Trophoblast cell (in vitro differentiated cells and primary cell): Measurements from ENCODE around the gene VCAN. TPM values are rescaled to one million over a fixed set of nuclear protein-coding genes. Genes with fewer than 3 reads are reported as not detected.

Source experiments
- DNase-seq, 2 donors: peaks; one replicate each; pipeline ENCODE4 v3.0.0-alpha.2; 2016
- H2AFZ ChIP-seq: 2 replicates; pipeline ENCODE4 v1.6.1; 2013; ENCODE audit warnings: low read length, moderate library complexity, mild to moderate bottlenecking; ENCODE audit not compliant: insufficient read depth, poor library complexity
- H2AK5ac ChIP-seq: 2 replicates; pipeline ENCODE4 v1.6.1; 2013; ENCODE audit warnings: mild to moderate bottlenecking, low read length
- H2BK120ac ChIP-seq: 2 replicates; pipeline ENCODE4 v1.6.1; 2013; ENCODE audit warnings: low read length, mild to moderate bottlenecking, moderate library complexity; ENCODE audit not compliant: insufficient read depth, poor library complexity
- H2BK12ac ChIP-seq: 2 replicates; pipeline ENCODE4 v1.6.1; 2013; ENCODE audit warnings: mild to moderate bottlenecking, low read length, moderate library complexity
- H2BK5ac ChIP-seq: 2 replicates; pipeline ENCODE4 v1.6.1; 2013; ENCODE audit warnings: low read length, low read depth, moderate library complexity, mild to moderate bottlenecking; ENCODE audit not compliant: poor library complexity
- H3K14ac ChIP-seq: 2 replicates; pipeline ENCODE4 v1.6.1; 2013; ENCODE audit warnings: mild to moderate bottlenecking, low read length
- H3K18ac ChIP-seq: 2 replicates; pipeline ENCODE4 v1.6.1; 2013; ENCODE audit warnings: mild to moderate bottlenecking, low read length
- H3K23ac ChIP-seq: 2 replicates; pipeline ENCODE4 v1.6.1; 2013; ENCODE audit warnings: low read length
- H3K27ac ChIP-seq: 2 replicates; pipeline ENCODE4 v1.5.1; 2013; ENCODE audit warnings: low read depth, mild to moderate bottlenecking, inconsistent platforms, low read length, moderate library complexity
- H3K27me3 ChIP-seq: 2 replicates; pipeline ENCODE4 v1.6.1; 2013; ENCODE audit warnings: inconsistent platforms, mild to moderate bottlenecking, low read length, moderate library complexity; ENCODE audit not compliant: insufficient read depth
- H3K36me3 ChIP-seq, 2 experiments: 1 replicate in 1 of 2; 2 replicates in 1 of 2; pipeline ENCODE4 v1.6.1; 2013; ENCODE audit warnings: low read length in 2 of 2, mild to moderate bottlenecking in 2 of 2, moderate library complexity in 1 of 2; ENCODE audit not compliant: insufficient read depth in 2 of 2, control insufficient read depth in 1 of 2
- H3K4ac ChIP-seq: 2 replicates; pipeline ENCODE4 v1.6.1; 2013; ENCODE audit warnings: low read depth, mild to moderate bottlenecking, low read length, moderate library complexity
- H3K4me1 ChIP-seq, 2 experiments: 1 replicate in 1 of 2; 2 replicates in 1 of 2; pipeline ENCODE4 v1.6.1; 2013; ENCODE audit warnings: low read length in 2 of 2, mild to moderate bottlenecking in 2 of 2, moderate library complexity in 1 of 2; ENCODE audit not compliant: insufficient read depth in 2 of 2, control insufficient read depth in 1 of 2
- H3K4me2 ChIP-seq: 2 replicates; pipeline ENCODE4 v1.6.1; 2013; ENCODE audit warnings: inconsistent platforms, mild to moderate bottlenecking, low read length, moderate library complexity
- H3K4me3 ChIP-seq: 2 replicates; pipeline ENCODE4 v1.5.1; 2013; ENCODE audit warnings: mild to moderate bottlenecking, low read depth, low read length, inconsistent platforms
- H3K79me1 ChIP-seq: one replicate; pipeline ENCODE4 v1.6.1; 2013; ENCODE audit warnings: low read length
- H3K79me2 ChIP-seq: 2 replicates; pipeline ENCODE4 v1.6.1; 2013; ENCODE audit warnings: low read length, mild to moderate bottlenecking; ENCODE audit not compliant: control insufficient read depth, insufficient read depth, poor library complexity
- H3K9ac ChIP-seq: 2 replicates; pipeline ENCODE4 v1.6.1; 2013; ENCODE audit warnings: mild to moderate bottlenecking, low read length
- H3K9me3 ChIP-seq: 2 replicates; pipeline ENCODE4 v1.6.1; 2013; ENCODE audit warnings: low read depth, mild to moderate bottlenecking, control low read depth, inconsistent platforms, low read length; ENCODE audit not compliant: insufficient read depth
- H4K12ac ChIP-seq: 2 replicates; pipeline ENCODE4 v1.6.1; 2013; ENCODE audit warnings: low read depth, mild to moderate bottlenecking, low read length, moderate library complexity
- H4K8ac ChIP-seq: 2 replicates; pipeline ENCODE4 v1.6.1; 2013; ENCODE audit warnings: low read depth, mild to moderate bottlenecking, low read length, moderate library complexity
- H4K91ac ChIP-seq: one replicate; pipeline ENCODE4 v1.6.1; 2013; ENCODE audit warnings: low read depth, mild to moderate bottlenecking, low read length, moderate library complexity
- WGBS: extraction: QIAGEN DNeasy Blood & Tissue Kit; methylation state at CpG from one replicate; pipeline ENCODE4 v1.1.7; 2013; ENCODE audit warnings: missing lambda C conversion rate; ENCODE audit not compliant: insufficient read length, insufficient coverage; ENCODE audit errors: extremely low coverage; 5-methylcytosine and 5-hydroxymethylcytosine counted together
- polyA plus RNA-seq: library from polyadenylated mRNA; stranded (reverse); fragments of 200-250 nt; gene quantifications from 2 replicates; pipeline ENCODE4 v1.2.3, GENCODE V29; 2013

Gene VCAN
- 6.8 and 8.0 TPM in 2 replicates for polyA plus RNA-seq

GRCh38 chr5:83471405-83472212, at the start of gene VCAN:
Gene VCAN, plus strand, starts transcription at chr5:83471744. Its CDS starts 11,775 bp downstream, at chr5:83483519.
- Histone ChIP-seq H2BK12ac (peak within 1 kb of the TSS; percentile 24), H3K4ac (no peak within 1 kb of the TSS), H4K8ac (peak within 1 kb of the TSS; percentile 30), H3K79me2 (peaks cover 2% of the 10 kb centered on the region), H3K9me3 (no peaks in the 10 kb centered on the region), H3K79me1 (peaks cover 2% of the 10 kb centered on the region), H3K18ac (peak within 1 kb of the TSS; percentile 72), H3K27ac (no peak within 1 kb of the TSS), H2AK5ac (no peak within 1 kb of the TSS), H3K23ac (no peak within 1 kb of the TSS), H4K91ac (no peak within 1 kb of the TSS), H3K4me2 (peak within 1 kb of the TSS; percentile 89), H2BK120ac (peak within 1 kb of the TSS; percentile 29), H3K4me1 (peaks cover 11 to 13% of the 10 kb centered on the region in 2 experiments), H3K14ac (peak within 1 kb of the TSS; percentile 53), H4K12ac (peak within 1 kb of the TSS; percentile 69), H3K27me3 (peaks cover 3% of the 10 kb centered on the region), H2BK5ac (no peak within 1 kb of the TSS), H2AFZ (peak within 1 kb of the TSS; percentile 50), H3K9ac (no peak within 1 kb of the TSS), H3K4me3 (peak within 1 kb of the TSS; percentile 66), H3K36me3 (no peaks in the 10 kb centered on the region)
- peak; percentile 74 to 81 for DNase-seq
- WGBS = no CpG with 5 or more reads among the region's 43 CpGs

GRCh38 chr5:83422284-83422683, 49.3 kb upstream of the VCAN start:
- no peak overlapping the region for H4K91ac ChIP-seq
- no peaks in the 10 kb centered on the region for H3K4me1 ChIP-seq
- H2BK120ac ChIP-seq = no peak overlapping the region
- H3K27ac ChIP-seq = no peak overlapping the region
- H3K9me3 ChIP-seq = no peaks in the 10 kb centered on the region
- H2BK5ac ChIP-seq = no peak overlapping the region
- H3K4me2 ChIP-seq = no peak overlapping the region
- H4K12ac ChIP-seq = no peak overlapping the region
- H2AK5ac ChIP-seq = no peak overlapping the region
- H3K23ac ChIP-seq = no peak overlapping the region
- no peak overlapping the region for H3K4me3 ChIP-seq
- no CpG with 5 or more reads among the region's 1 CpG for WGBS
- DNase-seq = no peak
- H3K79me1 ChIP-seq = no peaks in the 10 kb centered on the region
- no peak overlapping the region for H3K4ac ChIP-seq
- no peaks in the 10 kb centered on the region for H3K79me2 ChIP-seq
- H3K27me3 ChIP-seq = no peaks in the 10 kb centered on the region
- H2BK12ac ChIP-seq = no peak overlapping the region
- no peak overlapping the region for H2AFZ ChIP-seq
- no peak overlapping the region for H3K9ac ChIP-seq
- H3K36me3 ChIP-seq = no peaks in the 10 kb centered on the region
- no peak overlapping the region for H3K14ac ChIP-seq
- no peak overlapping the region for H4K8ac ChIP-seq
- H3K18ac ChIP-seq = no peak overlapping the region

- Histone ChIP-seq H3K4me2 (no peak overlapping the region), H3K4me3 (no peak overlapping the region), H3K9ac (no peak overlapping the region), H4K8ac (no peak overlapping the region), H2BK5ac (no peak overlapping the region), H4K91ac (no peak overlapping the region), H2AFZ (no peak overlapping the region), H3K36me3 (no peaks in the 10 kb centered on the region), H2BK12ac (no peak overlapping the region), H3K27me3 (no peaks in the 10 kb centered on the region), H3K18ac (no peak overlapping the region), H3K79me1 (no peaks in the 10 kb centered on the region), H3K14ac (no peak overlapping the region), H2BK120ac (no peak overlapping the region), H3K23ac (no peak overlapping the region), H3K27ac (no peak overlapping the region), H3K4ac (no peak overlapping the region), H3K4me1 (no peaks in the 10 kb centered on the region), H4K12ac (no peak overlapping the region), H2AK5ac (no peak overlapping the region), H3K79me2 (no peaks in the 10 kb centered on the region), H3K9me3 (no peaks in the 10 kb centered on the region)
- peak in 1 of 2 donors; percentile 18 for DNase-seq
- WGBS = no CpG with 5 or more reads among the region's 1 CpG
These were observed 44.7 kb upstream of the VCAN start for GRCh38 chr5:83426855-83427254.

GRCh38 chr5:83428126-83428525, 43.4 kb upstream of the VCAN start:
- no peak overlapping the region for H2BK120ac ChIP-seq
- H2BK12ac ChIP-seq = no peak overlapping the region
- no peak overlapping the region for H3K23ac ChIP-seq
- no peaks in the 10 kb centered on the region for H3K9me3 ChIP-seq
- no peak overlapping the region for H3K4me3 ChIP-seq
- H3K9ac ChIP-seq = no peak overlapping the region
- H2AFZ ChIP-seq = no peak overlapping the region
- H4K91ac ChIP-seq = no peak overlapping the region
- no peak overlapping the region for H4K8ac ChIP-seq
- no CpG with 5 or more reads among the region's 1 CpG for WGBS
- H3K27me3 ChIP-seq = no peaks in the 10 kb centered on the region
- DNase-seq = no peak
- no peak overlapping the region for H3K18ac ChIP-seq
- H3K4ac ChIP-seq = no peak overlapping the region
- no peak overlapping the region for H2AK5ac ChIP-seq
- no peaks in the 10 kb centered on the region for H3K36me3 ChIP-seq
- H4K12ac ChIP-seq = no peak overlapping the region
- H3K79me1 ChIP-seq = no peaks in the 10 kb centered on the region
- H3K14ac ChIP-seq = no peak overlapping the region
- no peak overlapping the region for H3K27ac ChIP-seq
- H2BK5ac ChIP-seq = no peak overlapping the region
- H3K4me1 ChIP-seq = no peaks in the 10 kb centered on the region
- H3K79me2 ChIP-seq = no peaks in the 10 kb centered on the region
- no peak overlapping the region for H3K4me2 ChIP-seq
